B cell (primary cell): ENCODE results near the gene MYOM3. TPM values are rescaled to one million over a fixed set of nuclear protein-coding genes. Genes with fewer than 3 reads are reported as not detected.

Experiments used
- ATAC-seq: fragments of 200-7000 bp; cut with Tn5 transposase; one replicate; pipeline ENCODE4 v1.10.0; 2021; ENCODE audit warnings: low read depth, mild to moderate bottlenecking, moderate number of reproducible peaks, moderate library complexity
- CTCF ChIA-PET: fragments of 350-600 bp; sonication (Branson Sonifier 250); formaldehyde crosslinking; loops from one replicate; lab custom pipeline; 2021; ENCODE audit warnings: antibody characterized with exemption, inconsistent platforms; lab: Charles Lee
- POLR2A ChIA-PET: fragments of 350-600 bp; sonication (Branson Sonifier 250); formaldehyde crosslinking; loops from one replicate; lab custom pipeline; 2021; ENCODE audit warnings: antibody characterized with exemption; lab: Charles Lee
- DNase-seq: peaks from one replicate; pipeline ENCODE4 v3.0.0; 2013
- H2AFZ ChIP-seq: 2 replicates; pipeline ENCODE4 v1.6.1; 2012; ENCODE audit warnings: mild to moderate bottlenecking, low read depth, low read length; ENCODE audit not compliant: insufficient read depth, poor library complexity, severe bottlenecking
- H3K27ac ChIP-seq, 2 donors: 1 replicate in 1 of 2; 2 replicates in 1 of 2; pipeline ENCODE4 v1.5.1; 2012 to 2013; ENCODE audit warnings: low read length in 2 of 2, mild to moderate bottlenecking in 2 of 2, moderate library complexity in 1 of 2
- H3K27me3 ChIP-seq, 4 experiments: fragments of 200-600 bp in 1 of 4; sonication (generic) in 1 of 4; replicated peaks in 1 of 4; 1 replicate in 2 of 4; 2 replicates in 2 of 4; pipeline versions ENCODE4 v1.6.1 to v1.7.0; 2013 to 2016; ENCODE audit warnings: low read length in 3 of 4, mild to moderate bottlenecking in 2 of 4, mixed read lengths in 1 of 4, moderate library complexity in 1 of 4; ENCODE audit not compliant: insufficient read depth in 4 of 4, control insufficient read depth in 3 of 4; ENCODE audit errors: control extremely low read depth in 1 of 4
- H3K36me3 ChIP-seq, 2 experiments: replicated peaks in 1 of 2; 1 replicate in 1 of 2; 2 replicates in 1 of 2; pipeline versions ENCODE4 v1.6.1 to v1.7.1; 2013; ENCODE audit warnings: low read length in 1 of 2; ENCODE audit not compliant: insufficient read depth in 2 of 2, control insufficient read depth in 1 of 2; ENCODE audit errors: control extremely low read depth in 1 of 2, extremely low read depth in 1 of 2
- H3K4me1 ChIP-seq, 2 donors: fragments of 200-600 bp in 1 of 2; sonication (generic) in 1 of 2; 1 replicate in 1 of 2; 2 replicates in 1 of 2; pipeline versions ENCODE4 v1.5.1 to v1.6.1; 2013 to 2017; ENCODE audit warnings: low read length in 2 of 2; ENCODE audit not compliant: control insufficient read depth in 2 of 2, insufficient read depth in 2 of 2
- H3K4me2 ChIP-seq: replicated peaks from 2 replicates; pipeline ENCODE3; 2012; ENCODE audit warnings: mild to moderate bottlenecking, low read depth, low read length; ENCODE audit not compliant: poor library complexity, severe bottlenecking
- H3K4me3 ChIP-seq, 5 experiments: fragments of 200-600 bp in 1 of 5; sonication (generic) in 1 of 5; 1 replicate in 3 of 5; 2 replicates in 2 of 5; pipeline versions ENCODE4 v1.5.1 to v1.7.0; 2011 to 2016; ENCODE audit warnings: low read length in 4 of 5, mild to moderate bottlenecking in 4 of 5, low read depth in 2 of 5, control low read depth in 1 of 5, moderate library complexity in 1 of 5; ENCODE audit not compliant: insufficient read depth in 1 of 5; ENCODE audit errors: control extremely low read depth in 1 of 5, extremely low read depth in 1 of 5
- H3K79me2 ChIP-seq: fragments of 200-600 bp; sonication (generic); one replicate; pipeline ENCODE4 v1.6.0; 2016; ENCODE audit warnings: low read length; ENCODE audit not compliant: control insufficient read depth, insufficient read depth
- H3K9ac ChIP-seq: fragments of 200-600 bp; sonication (generic); 2 replicates; pipeline ENCODE4 v1.6.1; 2017; ENCODE audit warnings: mild to moderate bottlenecking, low read length, moderate library complexity
- H3K9me3 ChIP-seq, 3 donors: one replicate each; pipeline versions ENCODE4 v1.6.1 to v1.7.1; 2013; ENCODE audit warnings: low read length in 2 of 3; ENCODE audit not compliant: control insufficient read depth in 2 of 3, insufficient read depth in 1 of 3; ENCODE audit errors: control extremely low read depth in 1 of 3
- H4K20me1 ChIP-seq: 2 replicates; pipeline ENCODE4 v1.6.0; 2012; ENCODE audit warnings: mild to moderate bottlenecking, low read length; ENCODE audit not compliant: insufficient read depth, control insufficient read depth, poor library complexity, severe bottlenecking
- H3K27ac Mint-ChIP-seq: one replicate; pipeline ENCODE4 v1.8.0; 2021; ENCODE audit warnings: mixed read lengths
- H3K27me3 Mint-ChIP-seq: one replicate; pipeline ENCODE4 v1.8.0; 2021; ENCODE audit warnings: mixed read lengths
- H3K4me1 Mint-ChIP-seq: one replicate; pipeline ENCODE4 v1.8.0; 2021; ENCODE audit warnings: mixed read lengths
- H3K4me3 Mint-ChIP-seq: one replicate; pipeline ENCODE4 v1.8.0; 2021; ENCODE audit warnings: mixed read lengths
- H3K9me3 Mint-ChIP-seq: one replicate; pipeline ENCODE4 v1.8.0; 2022; ENCODE audit warnings: mixed read lengths; ENCODE audit not compliant: insufficient read depth
- CTCF ChIP-seq: fragments of 200-600 bp; IDR thresholded peaks from one replicate; pipeline ENCODE4 v1.8.0; 2022; ENCODE audit warnings: antibody characterized with exemption, mild to moderate bottlenecking
- EZH2 ChIP-seq: IDR thresholded peaks from 2 replicates; pipeline ENCODE4 v1.6.1; 2012; ENCODE audit warnings: borderline replicate concordance, low read depth, mild to moderate bottlenecking, moderate library complexity, low read length; ENCODE audit not compliant: insufficient read depth, poor library complexity, severe bottlenecking
- WGBS: methylation state at CpG from one replicate; pipeline ENCODE4 v1.1.5; 2013; ENCODE audit warnings: missing lambda C conversion rate; ENCODE audit not compliant: insufficient coverage; 5-methylcytosine and 5-hydroxymethylcytosine counted together
- intact Hi-C: fragments of 100-400 bp; cut with micrococcal nuclease; formaldehyde crosslinking; loops from one replicate; pipeline ENCODE4 v1.10.0; 2022
- polyA plus RNA-seq: library from polyadenylated mRNA; depleted of rRNA; stranded (reverse); fragments of >200 nt; gene quantifications from 2 replicates; pipeline ENCODE4 v1.2.3, GENCODE V29; 2012
- total RNA-seq, 2 donors: library from RNA; stranded (reverse); fragments of 120-200 nt in 1 of 2; gene quantifications; 1 replicate in 1 of 2; 2 replicates in 1 of 2; pipeline versions ENCODE4 v1.2.3 to v1.2.4, GENCODE V29; 2013 to 2022

The MYOM3 gene
- total and polyA plus RNA-seq, 2 donors (not counting 1 experiment from before 2014, with no cell fraction given), result not detected

DNA sequence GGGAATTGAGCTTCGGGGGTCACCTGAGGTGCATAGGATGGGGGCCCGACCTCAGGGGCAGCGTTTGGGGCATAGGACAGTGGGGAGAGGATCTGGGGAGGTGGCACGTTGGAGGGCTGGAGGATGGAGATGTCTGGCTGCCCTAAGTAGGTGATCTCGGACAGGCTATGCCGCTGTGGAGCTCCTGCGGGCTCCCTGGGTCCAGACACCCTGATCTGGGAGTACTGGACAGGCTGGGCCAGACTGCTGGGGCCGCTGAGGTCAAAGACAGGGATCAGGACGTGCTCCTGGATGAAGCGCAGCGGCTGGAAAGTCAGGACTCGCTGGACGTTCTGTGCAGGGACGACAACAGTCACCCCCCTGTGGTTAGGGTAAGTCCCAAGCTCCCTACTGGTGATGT, 9.5 kb upstream of the MYOM3 start:
- TF ChIP-seq EZH2 (no peak), CTCF (no peak)
- Histone ChIP-seq H3K9ac (no peak overlapping the region), H3K36me3 (no peaks in the 10 kb centered on the region), H3K4me1 (no peaks in the 10 kb centered on the region), H3K4me3 (no peak overlapping the region), H3K79me2 (no peaks in the 10 kb centered on the region), H3K4me2 (no peak overlapping the region), H3K9me3 (no peaks in the 10 kb centered on the region), H4K20me1 (no peaks in the 10 kb centered on the region), H3K27me3 (peaks cover 0 to 10% (median 1%) of the 10 kb centered on the region in 4 experiments), H3K27ac (no peak overlapping the region), H2AFZ (no peak overlapping the region)
- WGBS, result 83% methylated on average over 14 of the region's 14 CpGs
- H3K9me3 Mint-ChIP-seq, result no peaks in the 10 kb centered on the region
- no peaks in the 10 kb centered on the region for H3K4me1 Mint-ChIP-seq
- CTCF ChIA-PET, result interaction anchor here (0.6 kb wide), 1 partner anchor 218 kb away, joined by 3 read pairs; no protein-coding TSS in a partner anchor
- ATAC-seq (no peak), DNase-seq (no peak)
- H3K27ac Mint-ChIP-seq, result no peak overlapping the region
- no peak overlapping the region for H3K4me3 Mint-ChIP-seq
- POLR2A ChIA-PET, result no interaction called here
- peaks cover 18% of the 10 kb centered on the region for H3K27me3 Mint-ChIP-seq
- intact Hi-C loops, result no loop called here

GRCh38 chr1:24120965-24121364, 9.0 kb upstream of the MYOM3 start:
- POLR2A ChIA-PET, result no interaction called here
- no peaks in the 10 kb centered on the region for H3K9me3 Mint-ChIP-seq
- Histone ChIP-seq H3K4me3 (no peak overlapping the region), H3K4me1 (no peaks in the 10 kb centered on the region), H3K27ac (no peak overlapping the region), H3K4me2 (no peak overlapping the region), H3K36me3 (no peaks in the 10 kb centered on the region), H4K20me1 (no peaks in the 10 kb centered on the region), H3K27me3 (peaks cover 0 to 13% (median 1%) of the 10 kb centered on the region in 4 experiments), H3K9ac (no peak overlapping the region), H3K9me3 (no peaks in the 10 kb centered on the region), H3K79me2 (no peaks in the 10 kb centered on the region), H2AFZ (no peak overlapping the region)
- no peak overlapping the region for H3K27ac Mint-ChIP-seq
- ATAC-seq (no peak), DNase-seq (no peak)
- CTCF ChIA-PET, result interaction anchor here (0.6 kb wide), 1 partner anchor 218 kb away, joined by 3 read pairs; no protein-coding TSS in a partner anchor
- TF ChIP-seq EZH2 (no peak), CTCF (no peak)
- H3K27me3 Mint-ChIP-seq, result peaks cover 22% of the 10 kb centered on the region
- no peak overlapping the region for H3K4me3 Mint-ChIP-seq
- intact Hi-C loops, result no loop called here
- no peaks in the 10 kb centered on the region for H3K4me1 Mint-ChIP-seq
- WGBS, result 63% methylated on average over 3 of the region's 3 CpGs
